Measurements from ENCODE around the gene SUMF1. TPM values are rescaled to one million over a fixed set of nuclear protein-coding genes. Genes with fewer than 3 reads are reported as not detected.
A peak's percentile ranks its signal among the peaks of the same experiment; 100 is the strongest.

SUMF1 gene
- total RNA-seq, 5 donors from 2014 or later (not counting 1 experiment from before 2014, with no cell fraction given), result 15.5 to 20.8 (median 17.2) TPM

- H3K27ac Mint-ChIP-seq, result peak overlapping the region; percentile 60 to 66
- no peaks in the 10 kb centered on the region for H3K27me3 Mint-ChIP-seq
- no peaks in the 10 kb centered on the region for H3K27me3 ChIP-seq (replicated peaks in 1 of 2; ENCODE audit: control insufficient read depth in 2 of 2, extremely low read depth in 1 of 2, insufficient read depth in 2 of 2, low read length in 1 of 2)
- no peak for ATAC-seq (replicated peaks in 1 of 4)
- no peak overlapping the region for H3K27ac ChIP-seq (ENCODE audit: low read length)
- H3K4me1 Mint-ChIP-seq, result peaks cover 36 to 70% (median 55%) of the 10 kb centered on the region in 3 donors
- no peak for DNase-seq
- H3K4me1 ChIP-seq (ENCODE audit: control insufficient read depth in 1 of 2, extremely low read depth in 1 of 2, insufficient read depth in 2 of 2, low read length in 2 of 2), result peaks cover 9 to 27% of the 10 kb centered on the region in 2 experiments
- H3K4me3 Mint-ChIP-seq, result peak overlapping the region in 1 of 3 donors; percentile 21
- H3K9me3 ChIP-seq, result no peaks in the 10 kb centered on the region
- ChIA-PET POLR2A (interaction anchor here in 1 of 2 donors (0.6 kb wide), 1 partner anchor 26 kb away, joined by 3 read pairs; no protein-coding TSS in a partner anchor), CTCF (interaction anchor here (1.6 to 1.7 kb wide), 2 partner anchors 12 to 13 kb away, joined by 3 to 8 read pairs; partner anchors contain the start of gene ITPR1 (in 1 of the 2))
- H3K36me3 ChIP-seq (ENCODE audit: control insufficient read depth in 2 of 2, extremely low read depth in 1 of 2, insufficient read depth in 1 of 2, low read length in 1 of 2), result peaks cover 0 to 3% of the 10 kb centered on the region in 2 donors
- no peak overlapping the region for H3K4me3 ChIP-seq (ENCODE audit: control insufficient read depth in 1 of 2, extremely low read depth in 1 of 2, low read length in 1 of 2)
- WGBS (ENCODE audit: insufficient coverage), result no CpG with 5 or more reads among the region's 2 CpGs
- peaks cover 27% of the 10 kb centered on the region for H3K36me3 Mint-ChIP-seq
- no peaks in the 10 kb centered on the region for H3K9me3 Mint-ChIP-seq
Measured at GRCh38 chr3:4506559-4507023, 39.5 kb upstream of the SUMF1 start.

GRCh38 chr3:4505688-4506558 lies 38.9 kb upstream of the SUMF1 start:
- H3K36me3 ChIP-seq (ENCODE audit: control insufficient read depth in 2 of 2, extremely low read depth in 1 of 2, insufficient read depth in 1 of 2, low read length in 1 of 2), result peaks cover 0 to 7% of the 10 kb centered on the region in 2 donors
- H3K27ac ChIP-seq (ENCODE audit: low read length), result peak overlapping the region; percentile 89
- no peaks in the 10 kb centered on the region for H3K9me3 ChIP-seq
- no peaks in the 10 kb centered on the region for H3K27me3 ChIP-seq (replicated peaks in 1 of 2; ENCODE audit: control insufficient read depth in 2 of 2, extremely low read depth in 1 of 2, insufficient read depth in 2 of 2, low read length in 1 of 2)
- Mint-ChIP-seq H3K4me1 (peaks cover 35 to 68% (median 54%) of the 10 kb centered on the region in 3 donors), H3K27me3 (no peaks in the 10 kb centered on the region), H3K9me3 (no peaks in the 10 kb centered on the region), H3K4me3 (peak overlapping the region in 2 of 3 donors; percentile 10 to 21), H3K36me3 (peaks cover 31% of the 10 kb centered on the region), H3K27ac (peak overlapping the region; percentile 98)
- CTCF ChIA-PET, result interaction anchor here (1.0 to 1.7 kb wide), 4 partner anchors 11 to 13 kb away, joined by 3 to 8 read pairs (median 3); partner anchors contain the start of gene ITPR1 (in 1 of the 2)
- ATAC-seq (replicated peaks in 1 of 4) (no peak), DNase-seq (no peak)
- H3K4me3 ChIP-seq (ENCODE audit: control insufficient read depth in 1 of 2, extremely low read depth in 1 of 2, low read length in 1 of 2), result no peak overlapping the region
- 85% methylated on average over 5 of the region's 6 CpGs for WGBS (ENCODE audit: insufficient coverage)
- POLR2A ChIA-PET, result interaction anchor here (0.6 to 0.8 kb wide), 2 partner anchors 13 to 602 kb away, joined by 3 to 6 read pairs; partner anchors contain the start of gene ITPR1 (in 1 of the 2)
- H3K4me1 ChIP-seq (ENCODE audit: control insufficient read depth in 1 of 2, extremely low read depth in 1 of 2, insufficient read depth in 2 of 2, low read length in 2 of 2), result peaks cover 9 to 27% of the 10 kb centered on the region in 2 experiments

- CTCF ChIA-PET, result interaction anchor here (0.6 to 1.2 kb wide), 5 partner anchors 9 to 35 kb away, joined by 3 to 4 read pairs (median 3); partner anchors contain the start of gene ITPR1 (in 1 of the 2)
- peak overlapping the region; percentile 98 for H3K27ac Mint-ChIP-seq
- Histone ChIP-seq H3K4me3 (ENCODE audit: control insufficient read depth in 1 of 2, extremely low read depth in 1 of 2, low read length in 1 of 2) (peak overlapping the region; percentile 44 to 49), H3K36me3 (ENCODE audit: control insufficient read depth in 2 of 2, extremely low read depth in 1 of 2, insufficient read depth in 1 of 2, low read length in 1 of 2) (peaks cover 0 to 16% of the 10 kb centered on the region in 2 donors), H3K27me3 (replicated peaks in 1 of 2; ENCODE audit: control insufficient read depth in 2 of 2, extremely low read depth in 1 of 2, insufficient read depth in 2 of 2, low read length in 1 of 2) (no peaks in the 10 kb centered on the region), H3K9me3 (no peaks in the 10 kb centered on the region), H3K27ac (ENCODE audit: low read length) (peak overlapping the region; percentile 89), H3K4me1 (ENCODE audit: control insufficient read depth in 1 of 2, extremely low read depth in 1 of 2, insufficient read depth in 2 of 2, low read length in 2 of 2) (peaks cover 9 to 27% of the 10 kb centered on the region in 2 experiments)
- H3K27me3 Mint-ChIP-seq, result no peaks in the 10 kb centered on the region
- H3K4me3 Mint-ChIP-seq, result peak overlapping the region; percentile 0 to 84 (median 82)
- POLR2A ChIA-PET, result interaction anchor here (0.6 to 2.2 kb wide), 9 partner anchors 9 to 1377 kb away, joined by 3 to 29 read pairs (median 6); partner anchors contain the start of gene ITPR1 (in 2 of the 2)
- 13% methylated on average over 5 of the region's 14 CpGs for WGBS (ENCODE audit: insufficient coverage)
- H3K4me1 Mint-ChIP-seq, result peaks cover 22 to 65% (median 51%) of the 10 kb centered on the region in 3 donors
- DNase-seq (peak in 22 of 35 experiments; percentile 12 to 82 (median 25)), ATAC-seq (replicated peaks in 1 of 4) (peak; percentile 81 to 89 (median 82))
- peaks cover 28% of the 10 kb centered on the region for H3K36me3 Mint-ChIP-seq
- no peaks in the 10 kb centered on the region for H3K9me3 Mint-ChIP-seq
Measured at GRCh38 chr3:4504340-4505261, 37.5 kb upstream of the SUMF1 start.

GRCh38 chr3:4503050-4503449 lies 36.0 kb upstream of the SUMF1 start:
- H3K9me3 ChIP-seq, result no peaks in the 10 kb centered on the region
- ATAC-seq (replicated peaks in 1 of 4), result no peak
- CTCF ChIA-PET, result interaction anchor here in 1 of 2 donors (0.5 kb wide), 1 partner anchor 13 kb away, joined by 7 read pairs; no protein-coding TSS in a partner anchor
- Mint-ChIP-seq H3K27ac (peak overlapping the region in 1 of 2 donors; percentile 98), H3K4me3 (no peak overlapping the region), H3K4me1 (peaks cover 26 to 57% (median 47%) of the 10 kb centered on the region in 3 donors), H3K27me3 (no peaks in the 10 kb centered on the region), H3K9me3 (no peaks in the 10 kb centered on the region), H3K36me3 (peaks cover 22% of the 10 kb centered on the region)
- peaks cover 0 to 18% of the 10 kb centered on the region in 2 donors for H3K36me3 ChIP-seq (ENCODE audit: control insufficient read depth in 2 of 2, extremely low read depth in 1 of 2, insufficient read depth in 1 of 2, low read length in 1 of 2)
- DNase-seq, result peak in 1 of 35 experiments; percentile 21
- POLR2A ChIA-PET, result interaction anchor here (2.2 kb wide), 2 partner anchors 10 kb away, joined by 16 to 29 read pairs; partner anchors contain the start of gene ITPR1 (in 2 of the 2)
- no peaks in the 10 kb centered on the region for H3K27me3 ChIP-seq (replicated peaks in 1 of 2; ENCODE audit: control insufficient read depth in 2 of 2, extremely low read depth in 1 of 2, insufficient read depth in 2 of 2, low read length in 1 of 2)
- H3K4me3 ChIP-seq (ENCODE audit: control insufficient read depth in 1 of 2, extremely low read depth in 1 of 2, low read length in 1 of 2), result no peak overlapping the region
- peaks cover 9 to 26% of the 10 kb centered on the region in 2 experiments for H3K4me1 ChIP-seq (ENCODE audit: control insufficient read depth in 1 of 2, extremely low read depth in 1 of 2, insufficient read depth in 2 of 2, low read length in 2 of 2)
- no peak overlapping the region for H3K27ac ChIP-seq (ENCODE audit: low read length)
- no CpG with 5 or more reads among the region's 5 CpGs for WGBS (ENCODE audit: insufficient coverage)

- POLR2A ChIA-PET, result interaction anchor here in 1 of 2 donors (0.6 kb wide), 1 partner anchor 439 kb away, joined by 7 read pairs; no protein-coding TSS in a partner anchor
- no peaks in the 10 kb centered on the region for H3K27me3 Mint-ChIP-seq
- Histone ChIP-seq H3K9me3 (no peaks in the 10 kb centered on the region), H3K4me3 (ENCODE audit: control insufficient read depth in 1 of 2, extremely low read depth in 1 of 2, low read length in 1 of 2) (no peak overlapping the region), H3K27ac (ENCODE audit: low read length) (no peak overlapping the region), H3K4me1 (ENCODE audit: control insufficient read depth in 1 of 2, extremely low read depth in 1 of 2, insufficient read depth in 2 of 2, low read length in 2 of 2) (peaks cover 9 to 23% of the 10 kb centered on the region in 2 experiments), H3K36me3 (ENCODE audit: control insufficient read depth in 2 of 2, extremely low read depth in 1 of 2, insufficient read depth in 1 of 2, low read length in 1 of 2) (peaks cover 0 to 18% of the 10 kb centered on the region in 2 donors), H3K27me3 (replicated peaks in 1 of 2; ENCODE audit: control insufficient read depth in 2 of 2, extremely low read depth in 1 of 2, insufficient read depth in 2 of 2, low read length in 1 of 2) (no peaks in the 10 kb centered on the region)
- CTCF ChIA-PET, result interaction anchor here in 1 of 2 donors (0.5 kb wide), 1 partner anchor 197 kb away, joined by 3 read pairs; no protein-coding TSS in a partner anchor
- peaks cover 22% of the 10 kb centered on the region for H3K36me3 Mint-ChIP-seq
- ATAC-seq (replicated peaks in 1 of 4) (no peak), DNase-seq (no peak)
- H3K27ac Mint-ChIP-seq, result peak overlapping the region in 1 of 2 donors; percentile 68
- WGBS (ENCODE audit: insufficient coverage), result no CpG with 5 or more reads among the region's 9 CpGs
- no peaks in the 10 kb centered on the region for H3K9me3 Mint-ChIP-seq
- no peak overlapping the region for H3K4me3 Mint-ChIP-seq
- H3K4me1 Mint-ChIP-seq, result peaks cover 35 to 51% (median 44%) of the 10 kb centered on the region in 3 donors
Measured at GRCh38 chr3:4501927-4502326, 34.9 kb upstream of the SUMF1 start.

Measured in T-cell (primary cell).